Measurements from ENCODE around the gene ZNF565. TPM values are rescaled to one million over a fixed set of nuclear protein-coding genes. Genes with fewer than 3 reads are reported as not detected.

Gene ZNF565
- total RNA-seq, 1 experiment from 2014 or later, result 3.2 TPM

GRCh38 chr19:36163813-36164212 is 50.7 kb downstream of the ZNF565 start:
- intact Hi-C loops (cut with micrococcal nuclease), result no loop called here
- no peak overlapping the region for H3K4me3 ChIP-seq (replicated peaks in 1 of 2; ENCODE audit: low read depth in 1 of 2, low read length in 2 of 2)
- RAD21 ChIA-PET (ENCODE audit: low non-redundant PET in 1 of 2, low total read pairs in 2 of 2, uncharacterized antibody in 2 of 2, unreplicated experiment in 2 of 2), result no interaction called here
- no peak for DNase-seq (ENCODE audit: low read depth, low spot score)
- H3K27me3 ChIP-seq (ENCODE audit: insufficient read depth, low read length), result no peaks in the 10 kb centered on the region
- H3K9me3 ChIP-seq (ENCODE audit: control insufficient read depth in 1 of 2, insufficient read depth in 1 of 2, low read depth in 1 of 2, low read length in 2 of 2), result no peaks in the 10 kb centered on the region
- no peaks in the 10 kb centered on the region for H3K79me2 ChIP-seq (ENCODE audit: insufficient read depth, low read length)
- no peaks in the 10 kb centered on the region for H4K20me1 ChIP-seq (ENCODE audit: insufficient read depth)
- no peak overlapping the region for H3K4me2 ChIP-seq (ENCODE audit: low read length)
- POLR2A ChIA-PET, result no interaction called here
- peaks cover 0 to 7% of the 10 kb centered on the region in 2 experiments; a peak in 1 of 4 replicates for H3K36me3 ChIP-seq (ENCODE audit: control insufficient read depth in 1 of 2, insufficient read depth in 2 of 2, low read length in 2 of 2)
- TF ChIP-seq RAD21 (IDR thresholded peaks at IDR 0.05; ENCODE audit: low read depth) (no peak), SRF (IDR thresholded peaks at IDR 0.05; ENCODE audit: low read depth) (no peak), JUND (IDR thresholded peaks at IDR 0.05) (no peak), ZFX (IDR thresholded peaks at IDR 0.05) (no peak)
- no peaks in the 10 kb centered on the region for H3K4me1 ChIP-seq (ENCODE audit: control insufficient read depth in 1 of 2, insufficient read depth in 2 of 2, low read length in 2 of 2)
- no peaks in the 10 kb centered on the region for H3K9me2 ChIP-seq (ENCODE audit: insufficient read depth)
- no TSS peak for BruUV-seq (replicated peaks)
- H2AFZ ChIP-seq (ENCODE audit: low read depth, low read length, poor library complexity, severe bottlenecking), result no peak overlapping the region
- no peak overlapping the region for H3K27ac ChIP-seq (ENCODE audit: low read depth, low read length)
- CTCF ChIA-PET, result no interaction called here
- ATAC-seq, result no peak
- no peak overlapping the region for H3K9ac ChIP-seq (ENCODE audit: low read length)

DNA sequence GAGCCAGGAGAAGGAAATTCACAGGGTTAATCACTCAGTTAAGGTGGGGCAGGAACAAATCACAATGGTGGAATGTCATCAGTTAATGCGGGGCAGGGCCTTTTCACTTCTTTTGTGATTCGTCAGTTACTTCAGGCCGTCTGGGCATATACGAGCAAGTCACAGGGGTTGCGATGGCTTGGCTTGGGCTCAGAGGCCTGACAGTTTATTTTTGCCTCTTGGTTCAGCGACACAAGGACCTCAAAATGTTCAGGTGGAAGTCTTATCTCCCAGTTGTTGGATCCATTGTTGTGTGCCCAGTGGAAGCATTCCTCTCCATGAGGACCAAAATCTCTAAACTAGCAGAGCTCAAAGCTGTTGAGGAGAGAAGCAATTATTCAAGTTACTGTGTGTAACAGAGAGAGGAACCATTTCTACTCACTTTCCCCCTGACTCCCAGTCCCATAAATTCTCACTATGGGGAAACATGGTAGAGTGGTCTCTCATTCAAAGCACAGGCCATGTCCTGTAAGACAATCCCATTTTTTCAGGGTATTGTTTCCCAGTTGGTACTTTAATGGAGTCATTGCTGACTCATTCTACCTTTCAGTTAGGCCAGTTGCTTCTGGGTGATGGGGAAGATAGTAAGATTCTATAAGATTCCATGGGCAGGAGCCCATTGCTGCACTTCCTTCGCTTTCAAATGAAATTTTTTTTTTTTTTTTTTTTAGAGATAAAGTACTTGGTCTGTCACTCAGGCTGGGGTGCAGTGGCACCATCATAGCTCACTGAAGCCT is 53.5 kb downstream of the ZNF565 start:
- Histone ChIP-seq H3K27ac (ENCODE audit: low read depth, low read length) (no peak overlapping the region), H3K27me3 (ENCODE audit: insufficient read depth, low read length) (no peaks in the 10 kb centered on the region), H3K9me2 (ENCODE audit: insufficient read depth) (no peaks in the 10 kb centered on the region), H4K20me1 (ENCODE audit: insufficient read depth) (no peaks in the 10 kb centered on the region), H3K4me1 (ENCODE audit: control insufficient read depth in 1 of 2, insufficient read depth in 2 of 2, low read length in 2 of 2) (no peaks in the 10 kb centered on the region), H3K79me2 (ENCODE audit: insufficient read depth, low read length) (no peaks in the 10 kb centered on the region), H3K9me3 (ENCODE audit: control insufficient read depth in 1 of 2, insufficient read depth in 1 of 2, low read depth in 1 of 2, low read length in 2 of 2) (no peaks in the 10 kb centered on the region), H3K36me3 (ENCODE audit: control insufficient read depth in 1 of 2, insufficient read depth in 2 of 2, low read length in 2 of 2) (peaks cover 0 to 7% of the 10 kb centered on the region in 2 experiments; a peak in 1 of 4 replicates), H3K4me3 (replicated peaks in 1 of 2; ENCODE audit: low read depth in 1 of 2, low read length in 2 of 2) (no peak overlapping the region), H3K4me2 (ENCODE audit: low read length) (no peak overlapping the region), H3K9ac (ENCODE audit: low read length) (no peak overlapping the region), H2AFZ (ENCODE audit: low read depth, low read length, poor library complexity, severe bottlenecking) (no peak overlapping the region)
- POLR2A ChIA-PET, result no interaction called here
- BruUV-seq (replicated peaks), result no TSS peak
- CTCF ChIA-PET, result no interaction called here
- RAD21 ChIA-PET (ENCODE audit: low non-redundant PET in 1 of 2, low total read pairs in 2 of 2, uncharacterized antibody in 2 of 2, unreplicated experiment in 2 of 2), result no interaction called here
- DNase-seq (ENCODE audit: low read depth, low spot score) (no peak), ATAC-seq (no peak)
- intact Hi-C loops (cut with micrococcal nuclease), result no loop called here
- TF ChIP-seq CBX3 (IDR thresholded peaks at IDR 0.05; ENCODE audit: low read depth), result no peak
- TF ChIP-seq, protein P1, sequence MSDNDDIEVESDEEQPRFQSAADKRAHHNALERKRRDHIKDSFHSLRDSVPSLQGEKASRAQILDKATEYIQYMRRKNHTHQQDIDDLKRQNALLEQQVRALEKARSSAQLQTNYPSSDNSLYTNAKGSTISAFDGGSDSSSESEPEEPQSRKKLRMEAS (IDR thresholded peaks at IDR 0.05), result no peak
- no peak for TF ChIP-seq JUND (IDR thresholded peaks at IDR 0.05)
- no peak for TF ChIP-seq EGR1 (IDR thresholded peaks at IDR 0.05; ENCODE audit: low read depth)
- no peak for TF ChIP-seq CTCF (IDR thresholded peaks at IDR 0.05 in 2 of 3, conservative IDR thresholded peaks at IDR 0.05 in 1 of 3; ENCODE audit: borderline replicate concordance in 1 of 3, insufficient read depth in 1 of 3, low read depth in 2 of 3, low read length in 2 of 3)
- TF ChIP-seq ZNF274 (IDR thresholded peaks at IDR 0.05; ENCODE audit: low read depth, low read length), result no peak
- no peak for TF ChIP-seq CEBPB (IDR thresholded peaks at IDR 0.05; ENCODE audit: low read depth)
- TF ChIP-seq RAD21 (IDR thresholded peaks at IDR 0.05; ENCODE audit: low read depth), result no peak
- TF ChIP-seq ZFX (IDR thresholded peaks at IDR 0.05), result no peak
- no peak for TF ChIP-seq POLR2AphosphoS5 (IDR thresholded peaks at IDR 0.05; ENCODE audit: low read depth, low read length)
- TF ChIP-seq, protein P2, sequence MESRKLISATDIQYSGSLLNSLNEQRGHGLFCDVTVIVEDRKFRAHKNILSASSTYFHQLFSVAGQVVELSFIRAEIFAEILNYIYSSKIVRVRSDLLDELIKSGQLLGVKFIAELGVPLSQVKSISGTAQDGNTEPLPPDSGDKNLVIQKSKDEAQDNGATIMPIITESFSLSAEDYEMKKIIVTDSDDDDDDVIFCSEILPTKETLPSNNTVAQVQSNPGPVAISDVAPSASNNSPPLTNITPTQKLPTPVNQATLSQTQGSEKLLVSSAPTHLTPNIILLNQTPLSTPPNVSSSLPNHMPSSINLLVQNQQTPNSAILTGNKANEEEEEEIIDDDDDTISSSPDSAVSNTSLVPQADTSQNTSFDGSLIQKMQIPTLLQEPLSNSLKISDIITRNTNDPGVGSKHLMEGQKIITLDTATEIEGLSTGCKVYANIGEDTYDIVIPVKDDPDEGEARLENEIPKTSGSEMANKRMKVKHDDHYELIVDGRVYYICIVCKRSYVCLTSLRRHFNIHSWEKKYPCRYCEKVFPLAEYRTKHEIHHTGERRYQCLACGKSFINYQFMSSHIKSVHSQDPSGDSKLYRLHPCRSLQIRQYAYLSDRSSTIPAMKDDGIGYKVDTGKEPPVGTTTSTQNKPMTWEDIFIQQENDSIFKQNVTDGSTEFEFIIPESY (IDR thresholded peaks at IDR 0.05; ENCODE audit: extremely low read depth, insufficient replicate concordance, low read length), result no peak
- no peak for TF ChIP-seq SRF (IDR thresholded peaks at IDR 0.05; ENCODE audit: low read depth)
- TF ChIP-seq, protein P3, sequence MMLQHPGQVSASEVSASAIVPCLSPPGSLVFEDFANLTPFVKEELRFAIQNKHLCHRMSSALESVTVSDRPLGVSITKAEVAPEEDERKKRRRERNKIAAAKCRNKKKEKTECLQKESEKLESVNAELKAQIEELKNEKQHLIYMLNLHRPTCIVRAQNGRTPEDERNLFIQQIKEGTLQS (IDR thresholded peaks at IDR 0.05), result no peak
- no peak for TF ChIP-seq FOSL1 (IDR thresholded peaks at IDR 0.05; ENCODE audit: low read depth)
- no peak for TF ChIP-seq TCF7L2 (IDR thresholded peaks at IDR 0.05; ENCODE audit: borderline replicate concordance, extremely low read depth, insufficient read depth, insufficient read length)
- no peak for TF ChIP-seq SP1 (IDR thresholded peaks at IDR 0.05; ENCODE audit: low read depth)
